IMR-90 (cell line): ENCODE measurements around the gene NPL. TPM values are rescaled to one million over a fixed set of nuclear protein-coding genes. Genes with fewer than 3 reads are reported as not detected.

ENCODE experiments used
- ATAC-seq: fragments of 200-7000 bp; cut with Tn5 transposase; 2 replicates; pipeline ENCODE4 v1.9.1; 2020; ENCODE audit warnings: low read depth, mild to moderate bottlenecking, moderate library complexity
- BruUV-seq: library from RNA; stranded (reverse); fragments of 400-500 nt; replicated peaks from 2 replicates; lab custom pipeline; 2021; lab: Mats Ljungman, UMichigan
- CTCF ChIA-PET: fragments of 300-600 bp; formaldehyde crosslinking; extraction: SDS; loops from one replicate; lab custom pipeline; 2021; ENCODE audit warnings: antibody characterized with exemption; lab: Yijun Ruan, JAX
- POLR2A ChIA-PET: fragments of 300-600 bp; sonication (Branson Sonifier 250); formaldehyde crosslinking; loops from one replicate; lab custom pipeline; 2022; ENCODE audit warnings: antibody characterized with exemption; ENCODE audit not compliant: unreplicated experiment; lab: Charles Lee
- DNase-seq: peaks from one replicate; pipeline ENCODE4 v3.0.0; 2013
- H2AFZ ChIP-seq: replicated peaks from 2 replicates; pipeline ENCODE3; 2013; ENCODE audit warnings: low read length, mild to moderate bottlenecking; ENCODE audit not compliant: poor library complexity
- H2AK5ac ChIP-seq: 2 replicates; pipeline ENCODE4 v1.6.1; 2013; ENCODE audit warnings: low read depth, low read length, inconsistent platforms
- H2AK9ac ChIP-seq: replicated peaks from 2 replicates; pipeline ENCODE3; 2013; ENCODE audit warnings: mild to moderate bottlenecking, low read depth, low read length, moderate library complexity; ENCODE audit not compliant: poor library complexity
- H2BK120ac ChIP-seq: 2 replicates; pipeline ENCODE4 v1.6.1; 2013; ENCODE audit warnings: low read depth, low read length, inconsistent platforms
- H2BK15ac ChIP-seq: 3 replicates; pipeline ENCODE4 v1.6.1; 2013; ENCODE audit warnings: low read depth, low read length, inconsistent platforms
- H2BK20ac ChIP-seq: 2 replicates; pipeline ENCODE4 v1.6.1; 2013; ENCODE audit warnings: low read depth, mild to moderate bottlenecking, inconsistent platforms, low read length, moderate library complexity
- H2BK5ac ChIP-seq: 2 replicates; pipeline ENCODE4 v1.6.1; 2013; ENCODE audit warnings: mild to moderate bottlenecking, low read depth, low read length, inconsistent platforms; ENCODE audit not compliant: poor library complexity, severe bottlenecking
- H3K14ac ChIP-seq: replicated peaks from 2 replicates; pipeline ENCODE4 v1.6.1; 2013; ENCODE audit warnings: low read depth, low read length, inconsistent platforms
- H3K18ac ChIP-seq: 2 replicates; pipeline ENCODE4 v1.6.1; 2013; ENCODE audit warnings: low read depth, low read length, control low read depth
- H3K23ac ChIP-seq: 2 replicates; pipeline ENCODE4 v1.6.1; 2013; ENCODE audit warnings: low read depth, low read length, inconsistent platforms
- H3K27ac ChIP-seq: 2 replicates; pipeline ENCODE4 v1.5.1; 2013; ENCODE audit warnings: mild to moderate bottlenecking, control low read depth, low read length; ENCODE audit not compliant: insufficient read depth
- H3K27me3 ChIP-seq: 2 replicates; pipeline ENCODE4 v1.6.1; 2013; ENCODE audit warnings: low read length; ENCODE audit not compliant: control insufficient read depth, insufficient read depth
- H3K36me3 ChIP-seq: 2 replicates; pipeline ENCODE4 v1.6.1; 2013; ENCODE audit warnings: low read length, mixed read lengths; ENCODE audit not compliant: control insufficient read depth, insufficient read depth
- H3K4ac ChIP-seq: 2 replicates; pipeline ENCODE4 v1.6.1; 2013; ENCODE audit warnings: low read depth, low read length, inconsistent platforms
- H3K4me1 ChIP-seq: 2 replicates; pipeline ENCODE4 v1.6.1; 2013; ENCODE audit warnings: low read length, mixed read lengths; ENCODE audit not compliant: control insufficient read depth, insufficient read depth
- H3K4me2 ChIP-seq: 2 replicates; pipeline ENCODE4 v1.6.1; 2013; ENCODE audit warnings: low read depth, mild to moderate bottlenecking, control low read depth, low read length, moderate library complexity
- H3K4me3 ChIP-seq: 2 replicates; pipeline ENCODE4 v1.5.1; 2013; ENCODE audit warnings: low read depth, mild to moderate bottlenecking, control low read depth, low read length, moderate library complexity; ENCODE audit not compliant: insufficient read depth
- H3K56ac ChIP-seq: 2 replicates; pipeline ENCODE4 v1.6.1; 2013; ENCODE audit warnings: low read length, inconsistent platforms; ENCODE audit not compliant: insufficient read depth; ENCODE audit errors: extremely low read depth
- H3K79me1 ChIP-seq, 2 experiments: 2 replicates each; pipeline ENCODE4 v1.6.1; 2013; ENCODE audit warnings: low read length in 2 of 2, inconsistent platforms in 1 of 2, low read depth in 1 of 2
- H3K9ac ChIP-seq: 2 replicates; pipeline ENCODE4 v1.6.1; 2013; ENCODE audit warnings: low read depth, low read length, control low read depth
- H3K9me1 ChIP-seq: 2 replicates; pipeline ENCODE4 v1.6.1; 2013; ENCODE audit warnings: low read length, inconsistent platforms; ENCODE audit not compliant: insufficient read depth
- H3K9me3 ChIP-seq: 2 replicates; pipeline ENCODE4 v1.6.1; 2013; ENCODE audit warnings: low read length; ENCODE audit not compliant: control insufficient read depth, insufficient read depth
- H4K20me1 ChIP-seq: 2 replicates; pipeline ENCODE4 v1.6.1; 2013; ENCODE audit warnings: low read length, inconsistent platforms; ENCODE audit not compliant: insufficient read depth
- H4K5ac ChIP-seq: 2 replicates; pipeline ENCODE4 v1.6.1; 2013; ENCODE audit warnings: mild to moderate bottlenecking, low read depth, low read length, control low read depth
- H4K8ac ChIP-seq, 2 experiments: 2 replicates each; pipeline ENCODE4 v1.6.1; 2013; ENCODE audit warnings: low read depth in 2 of 2, low read length in 2 of 2, control low read depth in 1 of 2, inconsistent platforms in 1 of 2
- H4K91ac ChIP-seq: 2 replicates; pipeline ENCODE4 v1.6.1; 2013; ENCODE audit warnings: low read depth, low read length, inconsistent platforms; ENCODE audit not compliant: insufficient read depth
- BHLHE40 ChIP-seq: fragments of 150-350 bp; IDR thresholded peaks from 2 replicates; pipeline ENCODE4 v1.6.1; 2016; ENCODE audit warnings: mild to moderate bottlenecking, low read depth, low read length
- FOS ChIP-seq: fragments of 150-350 bp; IDR thresholded peaks from 2 replicates; pipeline ENCODE4 v1.6.1; 2016; ENCODE audit warnings: low read depth, low read length
- MAFK ChIP-seq: IDR thresholded peaks from 2 replicates; pipeline ENCODE4 v1.6.1; 2012; ENCODE audit warnings: low read depth, low read length, improper control_type of control experiment
- MXI1 ChIP-seq: IDR thresholded peaks from 2 replicates; pipeline ENCODE4 v1.6.1; 2012; ENCODE audit warnings: low read depth, mild to moderate bottlenecking, low read length, moderate library complexity, borderline replicate concordance
- POLR2A ChIP-seq: IDR thresholded peaks from 2 replicates; pipeline ENCODE4 v1.6.1; 2012; ENCODE audit warnings: mild to moderate bottlenecking, low read depth, low read length
- RAD21 ChIP-seq: IDR thresholded peaks from 2 replicates; pipeline ENCODE4 v1.6.1; 2012; ENCODE audit warnings: low read length, improper control_type of control experiment
- WGBS, 2 experiments: methylation state at CpG; one replicate each; pipeline versions ENCODE4 v1.1.5 to v1.1.7; 2013; ENCODE audit warnings: missing lambda C conversion rate in 2 of 2; ENCODE audit not compliant: insufficient read length in 1 of 2; ENCODE audit errors: extremely low coverage in 2 of 2; 5-methylcytosine and 5-hydroxymethylcytosine counted together
- dilution Hi-C: fragments of 300-500 bp; cut with HindIII; formaldehyde crosslinking; loops from one replicate; pipeline ENCODE4 v1.14.3; 2018; ENCODE audit warnings: low sequenced_read_pairs; ENCODE audit not compliant: unreplicated experiment
- in situ Hi-C: fragments of 300-500 bp; cut with MboI; formaldehyde crosslinking; loops from 3 replicates; pipeline ENCODE4 v1.14.3; 2019; ENCODE audit warnings: low sequenced_read_pairs, inconsistent platforms, mixed read lengths
- intact Hi-C: fragments of 100-400 bp; cut with micrococcal nuclease; formaldehyde crosslinking; loops from 2 replicates; pipeline ENCODE4 v1.10.0; 2022
- polyA plus RNA-seq, 3 experiments: library from polyadenylated mRNA; depleted of rRNA; stranded (reverse); fragments of >200 nt; gene quantifications; 2 replicates each; pipeline ENCODE4 v1.2.3, GENCODE V29; 2012; ENCODE audit warnings: low replicate concordance in 1 of 3
- total RNA-seq: library from RNA; depleted of rRNA; stranded (reverse); fragments of >200 nt; gene quantifications from 2 replicates; pipeline ENCODE4 v1.2.3, GENCODE V29; 2012
- TF ChIP-seq, protein P1 (sequence below): conservative IDR thresholded peaks from 2 replicates; pipeline ENCODE4 v1.5.1; 2012; ENCODE audit warnings: mild to moderate bottlenecking, low read depth, low read length, improper control_type of control experiment

Gene NPL
- total and polyA plus RNA-seq, 2 of the 4 experiments (the other 2 are of a cell fraction), result 0.36 to 0.68 TPM

DNA sequence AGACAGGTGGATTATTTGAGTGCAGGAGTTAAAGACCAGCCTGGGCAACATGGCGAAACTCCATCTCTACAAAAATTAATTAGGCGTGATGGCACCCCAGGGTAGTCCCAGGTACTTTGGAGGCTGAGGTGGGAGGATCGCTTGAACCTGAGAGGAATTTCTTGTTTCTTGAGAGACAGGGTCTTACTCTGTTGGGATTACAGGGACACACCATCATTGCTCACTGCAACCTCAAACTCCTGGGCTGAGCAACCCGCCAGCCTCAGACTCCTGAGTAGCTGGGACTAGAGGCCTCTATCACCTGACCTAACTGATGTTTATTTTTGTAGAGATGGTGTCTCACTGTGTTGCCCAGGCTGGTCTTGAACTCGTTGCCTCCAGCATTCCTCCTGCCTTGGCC, 74.4 kb downstream of the NPL start:
- no peak for DNase-seq
- Histone ChIP-seq H4K91ac (no peak overlapping the region), H3K56ac (no peak overlapping the region), H2AK9ac (no peak overlapping the region), H3K18ac (no peak overlapping the region), H2BK5ac (no peak overlapping the region), H2BK120ac (no peak overlapping the region), H3K9me1 (0 out of 2 replicates have a peak, but pooled peaks cover under 1% of the 10 kb centered on the region), H2BK15ac (no peak overlapping the region), H3K9ac (no peak overlapping the region), H4K20me1 (peaks cover 14% of the 10 kb centered on the region), H4K5ac (no peak overlapping the region), H3K79me1 (peaks cover 19 to 26% of the 10 kb centered on the region in 2 experiments), H2BK20ac (no peak overlapping the region), H3K27me3 (no peaks in the 10 kb centered on the region), H3K9me3 (no peaks in the 10 kb centered on the region), H3K4me1 (peaks cover 4% of the 10 kb centered on the region; the same call in 1 of the 2 replicates), H2AFZ (no peak overlapping the region), H3K27ac (no peak overlapping the region), H2AK5ac (no peak overlapping the region), H3K4ac (no peak overlapping the region), H3K4me3 (no peak overlapping the region), H4K8ac (no peak overlapping the region), H3K23ac (no peak overlapping the region), H3K14ac (no peak overlapping the region), H3K4me2 (no peak overlapping the region), H3K36me3 (peaks cover 46% of the 10 kb centered on the region)
- no peak for TF ChIP-seq MXI1
- no peak for TF ChIP-seq FOS
- TF ChIP-seq BHLHE40, result no peak
- no peak for TF ChIP-seq RAD21
- TF ChIP-seq POLR2A, result no peak
- no peak for TF ChIP-seq MAFK
- TF ChIP-seq, protein P1, sequence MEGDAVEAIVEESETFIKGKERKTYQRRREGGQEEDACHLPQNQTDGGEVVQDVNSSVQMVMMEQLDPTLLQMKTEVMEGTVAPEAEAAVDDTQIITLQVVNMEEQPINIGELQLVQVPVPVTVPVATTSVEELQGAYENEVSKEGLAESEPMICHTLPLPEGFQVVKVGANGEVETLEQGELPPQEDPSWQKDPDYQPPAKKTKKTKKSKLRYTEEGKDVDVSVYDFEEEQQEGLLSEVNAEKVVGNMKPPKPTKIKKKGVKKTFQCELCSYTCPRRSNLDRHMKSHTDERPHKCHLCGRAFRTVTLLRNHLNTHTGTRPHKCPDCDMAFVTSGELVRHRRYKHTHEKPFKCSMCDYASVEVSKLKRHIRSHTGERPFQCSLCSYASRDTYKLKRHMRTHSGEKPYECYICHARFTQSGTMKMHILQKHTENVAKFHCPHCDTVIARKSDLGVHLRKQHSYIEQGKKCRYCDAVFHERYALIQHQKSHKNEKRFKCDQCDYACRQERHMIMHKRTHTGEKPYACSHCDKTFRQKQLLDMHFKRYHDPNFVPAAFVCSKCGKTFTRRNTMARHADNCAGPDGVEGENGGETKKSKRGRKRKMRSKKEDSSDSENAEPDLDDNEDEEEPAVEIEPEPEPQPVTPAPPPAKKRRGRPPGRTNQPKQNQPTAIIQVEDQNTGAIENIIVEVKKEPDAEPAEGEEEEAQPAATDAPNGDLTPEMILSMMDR, result no peak
- no CpG with 5 or more reads among the region's 5 CpGs for WGBS, 2 experiments
- in situ Hi-C loops (no loop called here), dilution Hi-C loops (no loop called here), intact Hi-C loops (loop anchor here (5.0 kb wide), 1 partner anchor 253 kb away; no protein-coding TSS in a partner anchor)
- ChIA-PET CTCF (no interaction called here), POLR2A (no interaction called here)
- no peak for ATAC-seq
- BruUV-seq, result no TSS peak
